Upper lobe of right lung (tissue), 1 donor: ENCODE measurements around the gene DPH1. TPM values are rescaled to one million over a fixed set of nuclear protein-coding genes. Genes with fewer than 3 reads are reported as not detected.
A peak's percentile ranks its signal among the peaks of the same experiment; 100 is the strongest.

Source experiments
- ATAC-seq: fragments of 200-7000 bp; cut with Tn5 transposase; one replicate; pipeline ENCODE4 v1.9.1; 2020; ENCODE audit warnings: mild to moderate bottlenecking, moderate library complexity
- DNase-seq: peaks from one replicate; pipeline ENCODE4 v3.0.0-alpha.2; 2020
- H3K27ac ChIP-seq: fragments of 200-600 bp; one replicate; pipeline ENCODE4 v1.8.0; 2022
- H3K27me3 ChIP-seq: fragments of 200-600 bp; one replicate; pipeline ENCODE4 v1.8.0; 2022; ENCODE audit warnings: mild to moderate bottlenecking
- H3K36me3 ChIP-seq: fragments of 200-600 bp; one replicate; pipeline ENCODE4 v1.8.0; 2022
- H3K4me1 ChIP-seq: fragments of 200-600 bp; one replicate; pipeline ENCODE4 v1.8.0; 2022
- H3K4me3 ChIP-seq: fragments of 200-600 bp; one replicate; pipeline ENCODE4 v1.8.0; 2022; ENCODE audit warnings: mild to moderate bottlenecking
- H3K9me3 ChIP-seq: fragments of 200-600 bp; one replicate; pipeline ENCODE4 v1.8.0; 2022
- CTCF ChIP-seq: fragments of 200-600 bp; IDR thresholded peaks from one replicate; pipeline ENCODE4 v1.8.0; 2022; ENCODE audit warnings: antibody characterized with exemption
- intact Hi-C: fragments of 100-400 bp; cut with DNase I; formaldehyde crosslinking; loops from one replicate; pipeline ENCODE4 v1.11.0; 2022
- microRNA-seq: library from miRNA; unstranded; fragments of <30 nt; microRNA quantifications from one replicate; pipeline ENCODE4 v1.2.0, GENCODE V29; 2020; ENCODE audit warnings: borderline microRNAs expressed
- total RNA-seq: library from RNA; stranded (reverse); fragmentation: NEBNext Ultra II Directional; extraction: Animal tissue kit (Norgen Biotek cat#: 25700); gene quantifications from one replicate; pipeline ENCODE4 v1.2.1, GENCODE V29; 2021
- donor health status: DM: no; HTN: yes; CAD: no; lungs with severe emphysema.

DPH1 gene
- total RNA-seq, 1 donor from 2014 or later, result 47.8 TPM

GRCh38 chr17:2089021-2089422 is 59.1 kb downstream of the DPH1 start:
- Histone ChIP-seq H3K4me3 (peak overlapping the region; percentile 39), H3K36me3 (no peaks in the 10 kb centered on the region), H3K27me3 (no peaks in the 10 kb centered on the region), H3K27ac (peak overlapping the region; percentile 75), H3K9me3 (no peaks in the 10 kb centered on the region), H3K4me1 (peaks cover 77% of the 10 kb centered on the region)
- DNase-seq (no peak), ATAC-seq (no peak)
- TF ChIP-seq CTCF, result no peak
- intact Hi-C loops, result no loop called here

GRCh38 chr17:2090210-2090641 is 60.3 kb downstream of the DPH1 start:
- H3K27ac ChIP-seq, result peak overlapping the region; percentile 75
- no peak for TF ChIP-seq CTCF
- H3K4me1 ChIP-seq, result peaks cover 76% of the 10 kb centered on the region
- H3K4me3 ChIP-seq, result peak overlapping the region; percentile 39
- H3K27me3 ChIP-seq, result no peaks in the 10 kb centered on the region
- intact Hi-C loops, result no loop called here
- DNase-seq (no peak), ATAC-seq (no peak)
- H3K36me3 ChIP-seq, result no peaks in the 10 kb centered on the region
- no peaks in the 10 kb centered on the region for H3K9me3 ChIP-seq

- peaks cover 73% of the 10 kb centered on the region for H3K4me1 ChIP-seq
- peak; percentile 37 for TF ChIP-seq CTCF
- H3K27me3 ChIP-seq, result no peaks in the 10 kb centered on the region
- H3K36me3 ChIP-seq, result no peaks in the 10 kb centered on the region
- no peak overlapping the region for H3K4me3 ChIP-seq
- H3K9me3 ChIP-seq, result no peaks in the 10 kb centered on the region
- peak overlapping the region; percentile 75 for H3K27ac ChIP-seq
- no peak for DNase-seq
- ATAC-seq, result peak; percentile 5
- intact Hi-C loops, result no loop called here
These were observed 61.0 kb downstream of the DPH1 start for GRCh38 chr17:2090804-2091534.

- DNase-seq, result no peak
- TF ChIP-seq CTCF, result no peak
- peaks cover 67% of the 10 kb centered on the region for H3K4me1 ChIP-seq
- no peak overlapping the region for H3K4me3 ChIP-seq
- H3K36me3 ChIP-seq, result no peaks in the 10 kb centered on the region
- H3K27ac ChIP-seq, result no peak overlapping the region
- H3K27me3 ChIP-seq, result no peaks in the 10 kb centered on the region
- intact Hi-C loops, result no loop called here
- H3K9me3 ChIP-seq, result no peaks in the 10 kb centered on the region
- no peak for ATAC-seq
These were observed 62.3 kb downstream of the DPH1 start for GRCh38 chr17:2092253-2092652.

- H3K36me3 ChIP-seq, result no peaks in the 10 kb centered on the region
- intact Hi-C loops, result no loop called here
- peak; percentile 85 for ATAC-seq
- H3K9me3 ChIP-seq, result no peaks in the 10 kb centered on the region
- TF ChIP-seq CTCF, result no peak
- peaks cover 58% of the 10 kb centered on the region for H3K4me1 ChIP-seq
- H3K27me3 ChIP-seq, result no peaks in the 10 kb centered on the region
- DNase-seq, result peak; percentile 88
- H3K4me3 ChIP-seq, result no peak overlapping the region
- H3K27ac ChIP-seq, result no peak overlapping the region
These were observed 63.4 kb downstream of the DPH1 start for GRCh38 chr17:2093349-2093748.

Small RNA genes within 50 kb of the gene (microRNA-seq; reads per million reads assigned to microRNA genes)
- gene MIR132, result 340 reads per million, percentile 77 among the genes with 10 or more reads in this experiment
- 9.9 reads per million, percentile 37 among the genes with 10 or more reads in this experiment for gene MIR212

Other genes with a start within 250 kb of the DPH1 start
- 17.8 TPM for gene SMYD4, start 200.3 kb upstream of the DPH1 start, total RNA-seq
- 56.7 TPM for gene RPA1, start 200.1 kb upstream of the DPH1 start, total RNA-seq
- gene RTN4RL1, start 4.8 kb upstream of the DPH1 start, total RNA-seq, result 4.3 TPM
- gene OVCA2, start 11.9 kb downstream of the DPH1 start, total RNA-seq, result 21.4 TPM
- 20.8 TPM for gene HIC1, start 24.9 kb downstream of the DPH1 start, total RNA-seq